Fibroblast of lung (primary cell): ENCODE data around the gene KRTAP24-1.

ENCODE experiments used
- EZH2 ChIP-seq: IDR thresholded peaks from 2 replicates; pipeline ENCODE4 v1.5.1; 2012; ENCODE audit warnings: low read length, control low read depth, mild to moderate bottlenecking; ENCODE audit errors: missing control alignments
- TF ChIP-seq, protein P1 (sequence below), 2 donors: IDR thresholded peaks in 1 of 2; conservative IDR thresholded peaks in 1 of 2; 1 replicate in 1 of 2; 2 replicates in 1 of 2; pipeline ENCODE4 v1.5.1; 2011 to 2012; ENCODE audit warnings: low read length in 2 of 2, control low read depth in 1 of 2, inconsistent platforms in 1 of 2, low read depth in 1 of 2, mild to moderate bottlenecking in 1 of 2

DNA sequence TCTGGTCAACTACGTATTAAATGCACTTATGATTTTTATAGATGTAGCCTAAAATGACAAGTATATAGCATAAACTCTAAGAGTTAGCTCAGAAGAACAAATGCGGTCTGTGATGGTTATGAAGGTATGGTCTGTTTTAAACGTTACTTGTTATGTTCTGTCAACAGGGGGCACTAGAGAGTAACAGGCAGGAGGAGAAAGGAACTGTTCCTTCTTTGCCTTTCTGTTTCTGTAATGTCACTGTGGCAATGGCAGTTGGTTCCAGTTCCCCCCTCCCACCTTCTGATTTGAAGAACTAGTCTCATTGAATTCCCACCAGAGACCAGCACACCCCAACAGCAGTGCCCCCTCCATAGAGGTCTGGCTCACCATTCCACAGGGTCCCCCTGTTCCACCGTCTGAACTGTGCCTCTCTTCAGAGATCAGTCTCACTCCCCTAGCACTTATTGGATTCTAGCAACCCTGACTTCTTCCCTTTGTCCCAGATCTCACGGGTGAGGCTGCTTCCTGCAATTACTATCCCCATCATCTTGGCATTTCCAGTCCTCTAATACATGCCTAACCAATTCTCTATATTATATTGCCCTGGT is 14.0 kb downstream of the KRTAP24-1 start:
- TF ChIP-seq, protein P1, sequence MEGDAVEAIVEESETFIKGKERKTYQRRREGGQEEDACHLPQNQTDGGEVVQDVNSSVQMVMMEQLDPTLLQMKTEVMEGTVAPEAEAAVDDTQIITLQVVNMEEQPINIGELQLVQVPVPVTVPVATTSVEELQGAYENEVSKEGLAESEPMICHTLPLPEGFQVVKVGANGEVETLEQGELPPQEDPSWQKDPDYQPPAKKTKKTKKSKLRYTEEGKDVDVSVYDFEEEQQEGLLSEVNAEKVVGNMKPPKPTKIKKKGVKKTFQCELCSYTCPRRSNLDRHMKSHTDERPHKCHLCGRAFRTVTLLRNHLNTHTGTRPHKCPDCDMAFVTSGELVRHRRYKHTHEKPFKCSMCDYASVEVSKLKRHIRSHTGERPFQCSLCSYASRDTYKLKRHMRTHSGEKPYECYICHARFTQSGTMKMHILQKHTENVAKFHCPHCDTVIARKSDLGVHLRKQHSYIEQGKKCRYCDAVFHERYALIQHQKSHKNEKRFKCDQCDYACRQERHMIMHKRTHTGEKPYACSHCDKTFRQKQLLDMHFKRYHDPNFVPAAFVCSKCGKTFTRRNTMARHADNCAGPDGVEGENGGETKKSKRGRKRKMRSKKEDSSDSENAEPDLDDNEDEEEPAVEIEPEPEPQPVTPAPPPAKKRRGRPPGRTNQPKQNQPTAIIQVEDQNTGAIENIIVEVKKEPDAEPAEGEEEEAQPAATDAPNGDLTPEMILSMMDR (conservative IDR thresholded peaks at IDR 0.05 in 1 of 2, IDR thresholded peaks at IDR 0.05 in 1 of 2; ENCODE audit: low read depth in 1 of 2, low read length in 2 of 2) = no peak
- TF ChIP-seq EZH2 = no peak
